HG03064 (cell line): ENCODE results near the gene SV2B.
"Not testable (repeated sequence)": the region's sequence is repeated elsewhere in the genome, so short reads cannot be mapped to it uniquely, and the experiment has no call there.

ENCODE experiments used
- ATAC-seq: cut with Tn5 transposase; IDR thresholded peaks from one replicate; pipeline ENCODE4 v1.9.1; 2021; ENCODE audit warnings: low read depth; ENCODE audit not compliant: unreplicated experiment

SV2B gene

DNA sequence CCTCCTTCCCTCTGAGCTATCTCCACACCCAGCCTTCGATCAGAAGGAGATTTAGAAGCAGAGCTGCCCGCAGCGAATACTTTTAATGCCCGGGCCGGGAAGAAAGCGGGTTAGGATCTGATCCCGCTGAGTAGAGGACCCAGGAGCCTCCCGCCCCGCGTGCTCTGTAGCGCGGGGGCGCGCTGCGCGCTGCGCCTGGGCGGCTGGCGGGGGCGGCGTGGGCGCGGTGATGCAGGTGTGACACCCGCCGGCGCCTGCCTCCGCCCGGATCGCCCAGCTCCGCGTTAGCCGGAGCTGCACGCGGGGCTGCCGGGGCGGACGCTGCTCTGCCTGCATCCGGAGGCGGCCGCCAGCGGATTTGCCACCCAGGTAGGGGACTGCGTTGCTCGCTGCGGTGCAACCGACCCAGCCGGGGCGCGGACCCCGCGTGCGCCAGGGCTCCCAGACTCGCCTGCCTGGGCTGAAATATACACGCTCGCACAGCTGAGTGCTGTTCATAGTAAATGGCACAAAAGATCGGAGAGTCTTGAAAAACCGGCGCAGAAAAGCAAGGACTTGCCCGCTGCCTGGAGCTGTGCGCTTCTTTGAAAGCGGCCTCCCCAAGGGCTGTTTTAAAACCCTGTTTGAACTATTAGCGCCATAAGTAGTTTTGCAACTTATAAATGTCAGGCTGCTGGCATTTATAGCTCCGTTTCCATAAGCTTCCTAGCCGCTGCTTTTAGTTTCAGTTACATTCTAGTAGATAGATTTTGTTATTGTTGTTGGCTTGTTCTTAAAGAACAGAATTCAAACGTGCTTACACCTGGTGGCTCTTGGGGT lies at the start of gene SV2B:
SV2B (plus strand) TSS at position 263 of the 819 bp plus-strand sequence. CDS start 126,007 bp downstream, outside the sequence.
- peak; percentile 64 for ATAC-seq

DNA sequence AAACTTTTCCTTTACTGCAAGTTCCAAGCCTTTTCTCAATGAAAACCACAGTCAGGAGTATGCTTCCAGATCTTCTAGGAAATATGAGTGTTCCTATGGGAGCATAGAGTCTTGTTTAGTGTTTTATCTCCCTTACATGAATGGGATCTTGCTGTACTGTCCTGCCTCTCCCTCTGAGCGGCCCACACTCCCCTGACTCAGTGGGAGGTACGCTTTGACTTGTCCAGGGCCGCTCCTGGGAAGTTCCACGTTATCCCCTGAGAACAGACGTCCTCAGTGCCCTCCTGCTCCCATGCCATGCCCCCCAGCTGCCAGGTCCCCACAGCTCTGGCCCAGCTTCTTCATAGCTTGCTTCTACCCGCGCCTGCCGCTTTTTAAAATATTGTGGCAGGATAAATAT lies 48.8 kb upstream of the SV2B start:
- ATAC-seq, result no peak

- no peak for ATAC-seq
Observed at GRCh38 chr15:91054816-91055215, 45.2 kb upstream of the SV2B start.

DNA sequence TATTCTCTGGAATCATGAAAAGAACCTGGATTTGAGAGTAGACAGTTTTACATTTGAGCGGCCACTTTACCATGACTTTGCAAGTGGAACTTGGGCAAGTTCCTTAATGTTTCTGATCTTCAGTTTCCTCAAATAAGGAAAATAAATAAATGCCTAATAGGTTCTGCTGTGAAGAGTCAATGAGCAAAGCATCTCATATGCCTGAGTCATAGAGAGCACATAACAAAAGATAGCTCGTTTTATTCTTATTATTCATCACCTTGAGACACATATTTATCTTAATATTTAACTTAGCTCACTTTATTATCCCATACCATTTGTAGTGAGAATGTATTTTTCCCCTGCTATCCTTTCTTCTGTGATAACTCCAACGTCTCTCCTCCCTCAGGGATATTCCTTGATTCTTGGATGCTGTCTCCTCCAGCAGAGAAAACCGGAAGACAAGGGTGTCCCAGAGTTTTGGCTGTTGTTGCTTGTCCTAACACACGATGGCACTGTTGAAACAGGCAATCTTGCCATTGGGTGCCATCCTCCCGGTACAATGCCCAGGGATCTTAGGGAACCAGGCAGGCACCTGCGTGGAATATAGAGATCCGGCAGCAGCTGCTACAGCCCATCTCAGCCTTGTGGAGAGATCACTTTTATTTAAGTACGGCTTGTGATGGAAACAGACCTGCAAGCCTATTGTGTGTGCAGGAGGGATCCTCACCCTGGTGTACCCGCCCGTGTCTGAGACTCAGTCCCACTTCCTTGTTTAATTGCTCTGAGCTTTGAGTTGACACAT lies 44.3 kb upstream of the SV2B start:
- no peak for ATAC-seq

DNA sequence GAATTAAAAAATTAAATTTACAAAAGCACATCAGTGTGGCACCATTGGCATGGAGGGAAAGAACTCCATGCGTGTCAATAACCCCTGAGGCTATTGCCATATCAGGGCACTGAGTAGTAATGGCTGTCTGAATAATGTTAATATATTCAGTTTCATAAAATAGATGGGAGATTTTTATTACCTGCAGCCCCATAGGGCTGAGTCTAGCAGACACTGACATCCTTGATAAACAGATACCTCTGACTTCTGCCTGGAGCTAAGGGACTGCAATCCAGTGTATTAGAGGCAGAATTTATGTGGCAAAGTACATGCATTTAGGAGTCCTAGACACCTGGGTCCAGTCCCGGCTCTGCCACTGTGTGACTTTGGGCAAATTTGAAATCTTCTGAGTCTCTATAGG lies 38.8 kb upstream of the SV2B start:
- ATAC-seq, result no peak

- ATAC-seq, result no peak
Observed at GRCh38 chr15:91061997-91062396, 38.1 kb upstream of the SV2B start.

- ATAC-seq, result no peak
Observed at GRCh38 chr15:91065505-91065904, 34.6 kb upstream of the SV2B start.

GRCh38 chr15:91067036-91067435 lies 33.0 kb upstream of the SV2B start:
- ATAC-seq, result no peak

- ATAC-seq, result no peak
Observed at GRCh38 chr15:91068436-91068835, 31.6 kb upstream of the SV2B start.

DNA sequence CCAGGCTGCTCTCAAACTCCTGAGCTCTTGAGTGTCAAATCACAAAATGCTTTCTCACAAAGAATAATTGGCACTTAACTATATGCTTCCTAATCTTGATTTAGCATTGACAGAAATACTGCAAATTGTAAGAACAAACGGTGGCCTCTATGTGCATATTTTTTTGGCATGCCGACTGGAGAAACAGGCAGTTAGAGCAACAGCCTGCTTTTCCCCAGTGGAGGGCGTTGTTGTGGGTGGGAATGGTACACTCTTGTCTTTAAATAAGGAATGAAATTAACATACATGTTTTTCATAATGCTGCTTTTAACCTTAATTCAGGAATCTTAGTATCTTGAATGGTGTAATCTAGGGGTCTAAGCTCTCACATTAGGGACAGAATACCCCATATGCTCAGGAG lies 31.1 kb upstream of the SV2B start:
- no peak for ATAC-seq

GRCh38 chr15:91070872-91071271 lies 29.2 kb upstream of the SV2B start:
- ATAC-seq, result no peak

- no peak for ATAC-seq
Observed at GRCh38 chr15:91072161-91072560, 27.9 kb upstream of the SV2B start.

GRCh38 chr15:91073077-91073476 lies 27.0 kb upstream of the SV2B start:
- no peak for ATAC-seq

GRCh38 chr15:91073768-91074167 lies 26.3 kb upstream of the SV2B start:
- ATAC-seq, result no peak

DNA sequence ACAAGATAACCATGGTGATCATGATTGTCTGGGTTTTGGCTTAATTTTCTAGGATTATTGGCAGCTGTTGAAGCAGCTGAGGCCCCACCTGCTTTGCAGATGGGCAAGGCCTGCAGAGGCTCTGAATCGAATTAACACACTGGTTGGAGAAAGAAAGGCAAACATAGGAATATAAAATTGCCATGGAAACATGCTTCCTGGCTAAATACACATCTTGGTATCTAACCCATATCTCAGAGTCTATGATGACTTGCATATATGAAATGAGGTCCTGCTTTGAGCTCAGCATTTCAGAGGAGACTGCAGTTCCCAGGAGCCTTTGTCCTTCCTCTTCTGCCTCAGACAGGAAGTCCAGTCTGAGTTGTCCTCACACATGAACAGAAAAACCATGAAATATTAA lies 24.3 kb upstream of the SV2B start:
- no peak for ATAC-seq

GRCh38 chr15:91077029-91077428 lies 23.0 kb upstream of the SV2B start:
- ATAC-seq, result no peak

- not testable (repeated sequence) for ATAC-seq
Observed at GRCh38 chr15:91093866-91094265, 6.2 kb upstream of the SV2B start.

DNA sequence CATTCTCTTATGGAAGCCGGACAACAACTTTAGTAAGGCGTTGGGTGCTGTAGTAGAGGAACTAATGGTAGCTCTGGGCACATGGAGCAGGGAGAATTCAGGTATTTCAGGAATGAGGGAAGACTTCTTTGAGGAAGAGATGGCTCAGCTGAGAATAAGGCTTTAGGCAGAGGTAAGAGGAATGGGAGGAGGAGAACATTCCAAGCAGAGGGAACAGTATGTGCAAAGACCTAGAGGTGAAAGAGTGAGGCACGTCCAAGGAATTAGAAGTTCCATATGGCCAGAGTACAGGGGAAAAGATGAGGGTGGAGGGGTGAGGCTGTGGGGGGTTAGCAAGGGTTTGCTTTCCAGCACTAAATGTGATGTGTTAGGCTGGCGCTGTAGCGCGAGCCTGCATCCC lies 1.6 kb upstream of the SV2B start:
- no peak for ATAC-seq

DNA sequence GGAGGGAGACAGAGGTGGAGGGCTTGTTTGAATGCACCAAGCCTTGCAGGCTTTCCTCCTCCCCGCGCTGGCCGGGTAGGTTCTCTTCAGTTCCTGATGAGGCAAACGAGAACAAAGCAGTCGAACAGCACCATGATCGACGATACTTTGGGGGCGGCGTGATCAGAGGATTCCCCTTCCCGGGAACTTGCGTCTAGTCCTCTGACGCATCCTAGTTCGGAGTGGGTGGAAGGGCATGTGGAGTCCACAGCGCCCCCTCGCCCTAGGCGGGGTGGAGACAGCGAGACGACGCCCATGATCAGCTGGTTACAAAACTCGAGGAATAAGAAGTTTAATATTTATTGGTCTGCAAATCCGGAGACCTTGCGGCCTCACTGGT lies 452 bp upstream of the SV2B start:
- ATAC-seq, result peak; percentile 21

GRCh38 chr15:91100814-91101607 lies 954 bp downstream of the SV2B start:
- no peak for ATAC-seq

DNA sequence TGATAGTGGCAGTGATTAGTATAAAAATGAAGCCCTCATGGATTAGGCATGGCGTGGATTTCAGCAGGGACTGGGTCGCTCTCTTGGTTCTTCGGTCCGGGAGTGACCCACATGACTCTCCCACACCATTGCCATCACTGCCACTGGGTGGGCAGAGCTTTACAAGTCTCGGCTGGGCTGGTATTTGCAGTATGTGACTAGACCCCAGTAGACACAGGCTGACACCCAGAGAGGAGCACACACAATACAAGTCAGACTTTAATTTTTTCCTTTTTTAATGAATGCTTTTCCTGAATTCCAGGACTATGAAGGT lies 1.5 kb downstream of the SV2B start:
- ATAC-seq, result no peak
